ENCODE measurements around the gene TRABD.

The TRABD gene

DNA sequence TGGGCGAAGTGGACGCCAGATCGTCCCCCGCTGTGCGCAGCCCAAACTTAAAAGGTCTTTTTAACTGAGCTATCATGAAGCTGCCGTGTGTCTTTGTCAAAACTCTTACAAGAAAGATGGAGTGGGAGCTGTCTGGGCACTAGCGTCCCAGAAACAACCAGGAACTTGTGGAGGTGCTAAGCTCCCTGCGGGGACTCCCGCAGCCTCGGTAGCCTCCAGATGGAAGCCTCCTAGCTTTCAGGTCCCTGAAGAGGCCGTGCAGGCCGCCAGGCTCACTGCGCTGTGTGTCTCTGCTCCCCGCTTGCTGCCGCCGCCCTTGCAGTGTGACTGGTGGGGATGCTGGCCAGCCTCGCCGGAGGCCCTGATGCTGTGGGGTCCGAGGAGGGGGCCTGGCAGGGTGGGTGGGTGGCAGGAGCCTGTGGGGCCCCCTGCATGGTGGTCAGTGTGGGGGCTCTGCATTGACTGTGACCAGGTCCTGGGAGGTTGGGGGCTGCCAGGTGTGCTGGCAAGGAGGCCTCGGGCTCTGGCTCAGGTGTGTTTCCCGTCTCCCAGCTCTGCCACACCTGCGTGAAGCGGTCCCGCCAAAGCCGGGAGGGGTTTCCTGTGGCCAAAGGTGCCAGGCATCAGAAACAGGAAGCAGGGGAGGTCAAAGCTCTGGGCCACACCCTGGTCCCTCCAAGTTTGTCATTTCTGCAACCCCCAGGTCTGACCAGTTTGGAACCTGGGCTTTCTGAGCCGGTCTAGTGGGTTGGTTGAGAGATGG lies 1.2 kb downstream of the TRABD start:
- DNase-seq (ENCODE audit: low read depth), result no peak

DNA sequence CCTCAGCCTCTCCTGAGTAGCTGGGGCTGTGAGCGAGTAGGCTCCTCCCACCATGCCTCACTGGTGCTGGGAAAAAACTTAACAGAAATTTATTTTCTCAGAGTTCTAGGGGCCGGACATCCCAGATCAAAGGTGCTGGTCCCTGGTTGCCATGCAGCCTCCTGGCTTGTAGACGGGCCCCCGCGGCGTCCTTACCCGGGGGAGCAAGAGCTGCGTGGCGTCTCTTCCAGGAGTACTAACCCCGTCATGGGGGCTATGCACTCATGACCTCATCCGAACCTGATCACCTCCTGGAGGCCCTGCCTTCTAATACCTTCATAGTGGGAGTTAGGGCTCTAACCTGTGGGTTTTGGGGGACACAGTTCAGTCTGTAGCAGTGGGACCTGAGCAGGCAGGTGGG lies 2.6 kb downstream of the TRABD start:
- no peak for DNase-seq (ENCODE audit: low read depth)

GRCh38 chr22:50189184-50189848 lies 3.6 kb downstream of the TRABD start:
- DNase-seq (ENCODE audit: low read depth), result no peak

- DNase-seq (ENCODE audit: low read depth), result no peak
These were observed 4.1 kb downstream of the TRABD start for GRCh38 chr22:50189849-50190181.

GRCh38 chr22:50190182-50190940 lies 4.6 kb downstream of the TRABD start:
- peak; percentile 68 for DNase-seq (ENCODE audit: low read depth)

GRCh38 chr22:50190941-50191741 lies 5.4 kb downstream of the TRABD start:
- DNase-seq (ENCODE audit: low read depth), result peak; percentile 50

DNA sequence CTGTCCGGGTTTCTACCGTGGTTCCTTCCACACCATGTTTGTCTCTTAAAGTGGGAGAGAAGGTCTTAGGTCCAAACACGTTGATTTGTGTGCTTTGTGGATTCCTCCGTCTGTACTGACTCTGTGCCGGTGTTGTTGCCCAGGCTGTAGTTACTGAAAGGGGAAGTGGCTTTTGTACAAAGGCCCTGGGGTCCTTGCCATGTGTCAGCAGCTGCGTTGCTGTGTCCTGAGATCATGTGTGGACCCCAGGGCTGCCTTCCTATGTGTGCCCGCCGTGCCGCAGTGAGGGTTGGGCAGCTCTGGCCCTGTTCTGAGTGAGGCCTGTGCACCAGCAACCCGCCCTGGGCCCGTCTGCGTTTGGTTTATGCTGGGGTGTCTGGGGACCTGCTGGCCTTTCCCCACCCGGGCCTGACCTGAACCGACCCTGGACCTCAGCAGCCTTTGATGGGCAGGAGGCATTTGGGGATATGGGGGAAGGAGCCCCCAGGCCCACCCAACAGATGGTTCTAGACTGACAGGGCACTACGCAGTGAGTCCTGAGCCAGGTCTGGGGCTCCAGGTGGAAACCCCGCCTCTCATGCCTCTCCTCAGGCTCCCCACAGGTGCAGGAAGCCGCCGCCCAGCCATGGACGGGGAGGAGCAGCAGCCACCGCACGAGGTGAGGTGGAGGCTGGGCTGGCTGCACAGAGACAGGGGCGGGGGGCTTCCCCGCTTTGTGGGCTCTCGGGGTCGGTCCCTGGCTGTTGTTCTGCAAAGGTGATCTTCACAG lies 6.9 kb downstream of the TRABD start:
- DNase-seq (ENCODE audit: low read depth), result no peak

DNA sequence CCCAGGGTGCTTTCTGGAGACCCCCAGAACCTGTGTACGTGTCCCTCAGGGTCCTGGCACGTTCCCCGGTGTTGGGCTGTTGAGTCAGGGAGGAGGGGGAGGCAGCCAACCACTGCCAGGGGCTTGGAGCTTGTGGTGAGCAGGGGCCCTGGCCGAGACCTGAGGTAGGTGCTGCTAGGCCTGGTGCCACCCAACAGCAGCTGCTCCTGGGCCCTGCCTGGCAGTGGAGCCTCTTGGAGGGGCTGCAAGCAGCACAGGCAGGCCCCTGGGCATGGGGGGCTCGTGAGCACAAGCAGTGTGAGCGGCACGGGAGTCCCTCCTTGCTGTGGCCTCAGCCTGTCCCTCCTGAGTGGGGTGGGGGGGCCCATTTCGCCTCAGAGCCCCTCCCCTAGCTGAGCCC lies 7.9 kb downstream of the TRABD start:
- DNase-seq (ENCODE audit: low read depth), result no peak

- no peak for DNase-seq (ENCODE audit: low read depth)
These were observed 8.5 kb downstream of the TRABD start for GRCh38 chr22:50194037-50194805.

DNA sequence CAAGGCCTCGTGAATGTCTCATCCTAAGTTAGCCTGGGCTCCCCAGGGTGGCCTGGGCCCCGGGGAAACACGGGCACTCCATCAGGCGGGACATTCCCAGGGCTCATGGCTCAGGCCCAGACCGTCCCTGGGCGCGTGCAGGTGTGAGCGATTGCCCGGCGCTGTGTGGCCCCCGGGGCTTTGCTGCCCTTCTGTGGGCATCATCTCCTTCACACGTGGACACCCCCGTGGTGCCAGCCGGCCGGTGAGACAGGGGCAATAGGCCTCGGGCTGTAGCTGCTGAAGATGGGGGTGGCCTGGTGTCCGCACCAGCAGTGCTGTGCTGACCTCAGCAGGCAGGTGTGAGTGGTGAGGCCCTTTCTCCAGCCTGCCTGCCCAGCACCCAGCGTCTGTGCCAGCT lies 10.5 kb downstream of the TRABD start:
- no peak for DNase-seq (ENCODE audit: low read depth)

DNA sequence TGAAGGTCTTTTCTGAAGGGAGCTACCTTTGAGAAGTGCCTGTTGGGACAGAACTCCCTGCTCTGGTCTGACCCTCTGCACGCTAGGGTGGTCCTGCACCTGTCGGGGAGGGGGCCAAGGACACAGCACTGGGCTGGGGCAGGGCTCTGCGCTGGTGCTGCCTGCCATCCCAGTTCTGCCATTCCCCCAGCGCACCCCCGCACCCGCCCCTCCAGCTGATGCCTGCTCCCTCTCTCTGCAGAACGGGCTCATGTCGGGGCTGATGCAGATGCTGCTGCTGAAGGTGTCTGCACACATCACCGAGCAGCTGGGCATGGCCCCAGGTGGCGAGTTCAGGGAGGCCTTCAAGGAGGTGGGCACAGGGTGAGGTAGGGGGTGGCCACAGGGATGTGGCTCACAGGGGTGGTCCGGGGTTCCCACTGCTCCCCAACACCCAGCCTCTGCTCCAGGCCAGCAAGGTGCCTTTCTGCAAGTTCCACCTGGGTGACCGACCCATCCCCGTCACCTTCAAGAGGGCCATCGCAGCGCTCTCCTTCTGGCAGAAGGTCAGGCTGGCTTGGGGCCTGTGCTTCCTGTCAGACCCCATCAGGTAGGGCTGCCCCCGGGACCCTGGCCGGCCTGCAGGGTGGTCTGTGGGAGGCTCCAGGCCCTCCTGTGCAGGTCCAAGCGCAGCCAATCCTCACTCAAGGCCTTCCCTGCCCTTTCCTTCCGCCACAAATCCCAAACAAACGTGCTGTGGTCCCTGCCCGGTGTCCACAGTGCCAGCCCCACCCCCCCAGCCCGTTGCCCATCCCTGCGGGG lies 11.5 kb downstream of the TRABD start:
- DNase-seq (ENCODE audit: low read depth), result no peak

GRCh38 chr22:50197856-50198623 lies 12.3 kb downstream of the TRABD start:
- no peak for DNase-seq (ENCODE audit: low read depth)

GRCh38 chr22:50198624-50199017 lies 12.9 kb downstream of the TRABD start:
- no peak for DNase-seq (ENCODE audit: low read depth)

DNA sequence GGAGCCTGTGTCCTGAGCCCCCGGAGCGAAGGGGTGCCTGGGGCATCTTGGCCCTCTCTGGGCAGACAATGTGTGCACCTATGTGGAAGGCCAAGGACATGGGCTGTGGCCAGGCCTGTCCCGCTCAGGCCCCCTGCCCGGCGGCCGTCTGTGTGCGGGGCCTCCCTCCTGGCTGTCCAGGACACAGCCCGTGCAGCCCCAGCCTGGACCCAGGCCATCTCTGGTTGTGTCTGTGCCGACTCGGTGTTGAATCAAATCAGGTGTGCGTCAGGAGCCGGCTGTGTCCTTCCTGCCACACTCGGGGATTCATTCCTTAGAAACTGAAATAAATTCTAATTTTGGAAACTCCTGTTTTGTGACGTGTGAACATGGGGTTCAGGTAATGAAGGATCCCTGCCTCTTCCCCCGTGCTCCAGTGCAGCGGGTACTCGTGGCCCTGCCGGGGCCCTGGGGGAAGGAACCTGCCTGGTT lies 13.6 kb downstream of the TRABD start:
- no peak for DNase-seq (ENCODE audit: low read depth)

DNA sequence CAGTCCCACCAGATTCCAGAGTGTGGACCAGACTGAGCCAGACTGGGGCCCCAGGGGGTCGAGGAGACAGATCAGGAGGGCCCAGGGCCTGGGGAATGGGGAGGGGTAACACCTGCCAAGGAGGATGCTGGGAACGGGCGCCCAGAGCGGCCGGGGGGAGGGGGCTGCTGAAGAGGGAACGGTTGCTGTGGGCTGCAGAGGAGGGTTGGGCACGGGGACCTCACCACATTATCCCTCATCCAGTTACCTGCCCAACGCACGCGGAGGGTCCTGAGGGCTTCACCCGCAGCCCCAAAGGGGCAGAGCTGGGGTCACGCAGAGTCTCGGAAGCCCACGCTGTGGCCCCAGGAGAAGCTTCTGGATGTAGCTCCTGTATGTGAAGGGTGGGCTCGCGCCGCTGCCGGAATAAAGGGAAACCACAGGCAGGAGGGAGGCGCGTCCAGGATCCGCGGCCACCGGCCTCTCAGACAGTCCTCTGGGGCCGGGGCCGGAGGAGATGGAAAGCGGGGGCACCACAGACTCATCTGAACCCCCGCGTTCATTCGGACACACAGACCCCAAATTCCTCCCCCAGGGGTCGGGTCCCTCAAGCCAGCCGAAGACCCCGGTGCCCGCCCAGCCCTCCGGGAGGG lies 14.2 kb downstream of the TRABD start:
- DNase-seq (ENCODE audit: low read depth), result no peak

GRCh38 chr22:50200461-50201190 lies 14.9 kb downstream of the TRABD start, which contains the start of gene SELENOO:
Gene SELENOO, plus strand, starts transcription at chr22:50201011. Its CDS starts 26 bp downstream, at chr22:50201037.
- peak; percentile 82 for DNase-seq (ENCODE audit: low read depth)

Measured in stimulated activated CD8-positive, alpha-beta memory T cell treated with anti-CD3 and anti-CD28 coated beads, Interleukin-12 subunit alpha, Interleukin-12 subunit beta, amount 100 ng/mL, for 4 hours (primary cell).